KBM-7 (cell line): ENCODE data around the gene ENC1.

Source experiments
- DNase-seq: peaks from one replicate; pipeline ENCODE4 v3.0.0-alpha.2; 2015
- in situ Hi-C: fragments of 300-500 bp; cut with MboI; formaldehyde crosslinking; loops from 2 replicates; pipeline ENCODE4 v1.14.3; 2020; ENCODE audit warnings: low sequenced_read_pairs, low pct_unique_long_range_greater_than_20kb, mixed read lengths

ENC1 gene

DNA sequence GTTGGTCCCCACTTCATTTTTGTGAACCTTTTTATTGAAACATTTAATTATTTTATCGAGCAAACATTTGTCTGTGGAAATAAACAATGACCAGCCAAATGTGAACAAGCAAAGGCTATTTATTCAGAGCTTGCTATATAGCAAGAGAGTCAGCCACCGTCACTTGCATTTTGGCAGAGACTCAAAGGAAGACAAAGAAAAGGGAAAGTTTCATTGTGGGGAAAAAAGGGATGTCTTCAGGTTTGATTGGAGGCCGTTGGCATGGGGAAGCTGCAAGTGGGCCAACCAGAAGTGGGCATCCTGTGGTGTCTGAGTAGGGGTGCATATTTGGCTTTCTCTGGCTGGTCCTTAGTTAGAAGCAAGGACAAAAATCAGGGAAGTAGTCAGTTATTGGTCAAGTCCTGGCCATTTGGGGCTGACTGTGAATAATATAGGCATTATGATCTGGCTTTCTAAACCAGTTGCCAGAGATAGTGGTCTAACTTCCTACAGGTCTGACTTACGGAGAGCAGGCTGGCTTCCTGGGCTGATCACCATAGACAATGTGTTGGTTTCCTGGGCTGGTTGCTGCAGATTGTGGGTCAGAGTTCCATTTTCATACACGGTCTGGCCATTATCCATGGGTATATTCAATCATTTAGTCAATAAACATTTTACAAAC is 16.6 kb downstream of the ENC1 start:
- DNase-seq, result no peak
- in situ Hi-C loops, result no loop called here

DNA sequence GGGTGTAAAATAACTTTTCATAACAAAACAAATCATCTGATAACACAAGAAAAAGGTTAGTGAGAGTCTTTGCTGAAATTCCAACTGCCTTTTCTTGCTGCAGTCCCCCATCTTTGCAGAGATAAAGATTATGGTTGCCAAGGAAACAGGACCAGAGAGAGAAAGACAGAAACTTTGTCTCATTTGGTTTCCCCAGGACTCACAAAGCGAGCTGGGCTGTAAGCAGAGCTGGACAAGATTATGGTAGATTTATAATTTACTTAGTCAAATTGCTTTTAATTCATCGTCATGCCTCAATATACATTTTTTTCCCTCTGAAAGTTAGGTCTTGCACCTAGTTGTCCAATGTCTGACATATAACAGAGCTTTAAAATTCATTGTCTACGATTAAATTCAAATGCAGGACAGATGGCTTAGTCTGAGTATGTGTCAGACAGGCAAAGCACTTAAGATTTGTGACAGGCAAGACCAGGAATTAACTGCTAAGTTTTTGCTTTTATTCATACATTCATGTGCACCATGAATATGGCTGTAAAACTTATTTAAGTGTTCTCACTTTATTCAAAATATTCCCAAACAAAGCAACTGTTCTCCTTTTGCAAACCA is 17.4 kb downstream of the ENC1 start:
- no peak for DNase-seq
- in situ Hi-C loops, result no loop called here

DNA sequence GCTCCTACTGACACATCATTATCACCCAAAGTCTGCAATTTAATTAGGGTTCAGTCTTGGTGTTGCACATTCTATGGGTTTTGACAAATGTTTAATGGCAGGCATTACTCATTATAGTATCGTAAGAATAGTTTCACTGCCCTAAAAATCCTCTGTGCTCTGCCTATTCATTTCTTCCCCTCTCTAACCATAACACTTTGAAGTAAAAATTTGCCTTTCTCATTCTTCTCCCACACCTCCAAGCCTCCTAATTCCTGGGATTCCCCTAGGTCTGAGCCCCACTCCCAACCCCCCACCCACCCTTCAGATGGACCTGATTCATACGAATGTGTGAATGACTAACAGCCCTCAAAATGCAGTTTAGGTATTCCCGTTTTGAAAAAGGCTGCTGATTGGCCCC is 18.4 kb downstream of the ENC1 start:
- DNase-seq, result no peak
- in situ Hi-C loops, result no loop called here

DNA sequence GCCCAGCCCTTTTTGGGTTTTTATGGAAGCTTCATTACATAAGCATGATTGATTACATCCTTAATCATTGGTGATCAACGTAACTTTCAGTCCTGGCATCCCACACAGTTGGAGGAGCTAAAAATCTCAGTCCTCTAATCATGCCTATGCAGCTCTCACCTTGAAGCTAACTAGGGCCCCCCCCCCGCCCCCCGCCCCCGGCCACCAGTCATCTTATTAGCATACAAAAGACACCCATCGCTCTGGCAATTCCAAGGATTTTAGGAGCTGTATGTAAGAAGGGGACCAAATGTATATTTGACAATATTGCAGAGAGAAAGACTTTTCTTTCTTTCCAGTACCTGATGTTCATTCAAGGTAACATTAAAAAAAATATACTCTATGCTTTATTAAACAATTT is 19.0 kb downstream of the ENC1 start:
- in situ Hi-C loops, result no loop called here
- no peak for DNase-seq

DNA sequence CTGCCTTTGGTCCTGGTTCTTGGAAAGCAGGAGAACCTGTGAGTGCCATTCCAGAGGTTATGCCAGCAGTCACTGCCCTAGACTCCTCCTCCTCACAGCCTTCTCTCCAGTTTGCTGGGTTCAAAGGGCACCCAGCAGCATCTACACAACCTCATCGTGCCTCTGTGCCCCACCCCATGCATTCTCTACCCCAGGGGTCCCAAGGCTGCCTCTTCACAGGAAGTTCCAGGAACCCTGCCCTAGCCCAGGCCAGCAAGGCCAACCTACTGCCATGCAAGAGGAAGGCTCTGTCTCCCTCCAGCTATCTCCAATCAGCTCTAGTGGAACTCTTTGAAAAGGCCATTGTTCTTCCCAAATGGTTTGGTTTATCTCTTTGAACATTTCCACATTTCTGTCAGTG is 21.2 kb downstream of the ENC1 start:
- DNase-seq, result no peak

DNA sequence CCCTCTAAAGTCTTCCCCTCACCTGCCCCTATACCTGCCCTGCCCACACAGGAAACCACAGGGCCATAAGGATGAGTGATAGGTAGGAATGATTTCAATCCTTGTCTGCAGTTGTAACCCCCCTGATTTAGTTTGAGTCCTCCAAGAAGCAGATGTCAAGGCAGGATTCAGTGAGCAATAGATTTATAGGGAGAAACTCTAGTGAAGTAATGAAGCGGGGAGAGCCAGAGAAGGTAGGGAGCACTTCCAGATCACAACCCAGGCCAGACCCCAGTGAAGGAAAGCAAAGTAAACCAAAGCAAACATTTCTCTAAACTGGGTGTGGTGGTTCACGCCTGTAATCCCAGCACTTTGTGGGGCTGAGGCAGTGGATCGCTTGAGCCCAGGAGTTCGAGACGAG is 22.4 kb downstream of the ENC1 start:
- DNase-seq, result no peak
- in situ Hi-C loops, result no loop called here

More for the DNA sequence above, 21.2 kb downstream of the ENC1 start:
- in situ Hi-C loops, result no loop called here

DNA sequence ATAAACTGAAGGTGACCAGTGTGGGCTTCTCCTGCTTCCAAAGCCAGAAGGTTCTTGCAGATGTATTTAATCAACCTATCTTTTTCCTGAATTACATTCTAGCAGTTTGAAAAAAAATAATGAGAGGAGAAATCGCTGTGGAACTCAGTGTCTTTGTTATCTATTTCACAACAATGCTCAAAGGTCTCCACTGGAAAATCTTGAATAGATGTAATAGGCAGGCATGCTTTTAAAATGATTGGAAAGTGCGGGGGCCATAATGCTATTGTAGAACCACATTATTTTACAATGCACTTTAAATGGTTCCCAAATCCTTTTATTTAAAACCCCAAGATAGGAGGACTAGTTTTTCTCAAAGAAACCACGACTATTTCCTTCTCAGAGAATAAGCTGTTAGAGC is 23.3 kb downstream of the ENC1 start:
- in situ Hi-C loops, result no loop called here
- no peak for DNase-seq

DNA sequence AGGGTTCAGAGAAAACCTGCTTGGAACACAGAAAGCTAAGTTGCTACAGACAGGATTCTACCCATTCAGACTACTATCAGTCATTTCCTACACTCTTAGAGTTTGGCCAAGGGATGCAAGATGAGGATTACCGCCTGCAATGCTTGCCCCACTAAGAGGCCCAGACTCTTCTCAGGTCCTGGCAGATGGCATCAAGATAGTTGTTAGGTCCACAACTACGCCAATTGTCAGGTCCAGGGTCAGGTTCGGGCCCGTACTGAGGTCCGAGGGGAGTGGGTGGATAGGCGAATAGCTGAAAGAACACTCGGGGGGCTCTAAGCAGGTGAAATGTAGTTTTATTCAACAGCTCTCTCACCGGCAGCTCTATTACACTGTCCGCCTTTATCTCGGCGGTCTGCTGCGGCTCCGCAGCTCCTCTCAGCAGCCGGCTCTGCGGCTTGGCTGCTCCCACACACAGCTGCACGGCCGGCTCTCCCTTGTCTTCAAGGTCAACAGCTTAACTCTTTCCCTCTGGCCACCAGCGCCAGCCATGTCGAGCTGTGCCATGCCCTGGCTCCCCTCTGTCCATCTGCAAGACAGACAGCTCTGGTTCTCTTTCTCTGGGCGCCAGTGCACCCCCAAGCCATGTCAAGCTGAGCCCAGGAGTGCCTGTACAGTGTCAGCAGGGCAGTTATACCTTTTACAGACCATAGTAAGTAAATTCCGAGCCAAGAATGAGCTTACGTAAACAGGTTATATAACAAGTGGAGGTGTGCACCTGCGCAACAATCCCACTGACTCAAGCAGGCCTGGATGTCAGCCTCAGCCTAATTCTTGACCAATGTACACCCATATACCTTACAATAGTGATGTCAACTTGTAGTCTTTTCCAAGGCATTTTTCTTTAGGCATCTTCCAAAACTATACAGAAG is 24.0 kb downstream of the ENC1 start:
- DNase-seq, result no peak
- in situ Hi-C loops, result no loop called here

DNA sequence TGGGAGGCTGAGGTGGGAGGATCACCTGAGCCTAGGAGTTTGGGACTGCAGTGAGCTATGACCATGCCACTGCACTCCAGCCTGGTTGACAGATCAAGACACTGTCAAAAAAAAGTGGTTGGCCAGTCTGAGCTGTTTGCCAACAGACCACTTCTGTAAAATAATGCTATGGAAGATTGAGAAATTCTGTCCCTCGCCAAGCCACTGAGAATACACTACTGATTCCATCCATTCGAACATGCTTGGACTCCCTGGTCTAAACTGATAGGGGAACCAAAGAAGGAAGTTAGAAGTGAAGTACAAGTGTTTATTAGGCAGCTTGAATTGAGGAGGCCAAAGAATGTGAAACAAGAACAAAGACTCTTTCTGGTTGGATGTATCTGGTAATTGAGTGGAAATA is 27.2 kb downstream of the ENC1 start:
- in situ Hi-C loops, result no loop called here
- no peak for DNase-seq

DNA sequence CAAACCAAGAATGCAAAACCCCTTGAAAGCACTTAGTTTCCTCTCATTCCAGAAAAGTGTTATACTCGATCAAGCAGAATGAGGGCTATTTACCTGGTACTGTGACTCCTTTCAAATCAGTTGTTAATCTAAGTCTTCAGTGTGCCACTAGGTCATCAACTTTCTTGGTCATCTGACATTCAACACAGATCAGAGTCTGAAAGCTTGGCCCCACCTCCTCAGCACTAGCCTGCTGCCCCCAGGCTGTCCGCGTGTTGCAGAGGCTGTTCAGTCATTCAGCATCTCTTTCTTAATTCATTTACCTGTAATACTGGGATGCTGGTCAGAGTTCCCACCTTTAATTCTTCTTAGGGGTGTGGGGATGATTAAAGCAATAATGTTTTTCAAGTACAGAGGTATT is 28.5 kb downstream of the ENC1 start:
- in situ Hi-C loops, result no loop called here

DNA sequence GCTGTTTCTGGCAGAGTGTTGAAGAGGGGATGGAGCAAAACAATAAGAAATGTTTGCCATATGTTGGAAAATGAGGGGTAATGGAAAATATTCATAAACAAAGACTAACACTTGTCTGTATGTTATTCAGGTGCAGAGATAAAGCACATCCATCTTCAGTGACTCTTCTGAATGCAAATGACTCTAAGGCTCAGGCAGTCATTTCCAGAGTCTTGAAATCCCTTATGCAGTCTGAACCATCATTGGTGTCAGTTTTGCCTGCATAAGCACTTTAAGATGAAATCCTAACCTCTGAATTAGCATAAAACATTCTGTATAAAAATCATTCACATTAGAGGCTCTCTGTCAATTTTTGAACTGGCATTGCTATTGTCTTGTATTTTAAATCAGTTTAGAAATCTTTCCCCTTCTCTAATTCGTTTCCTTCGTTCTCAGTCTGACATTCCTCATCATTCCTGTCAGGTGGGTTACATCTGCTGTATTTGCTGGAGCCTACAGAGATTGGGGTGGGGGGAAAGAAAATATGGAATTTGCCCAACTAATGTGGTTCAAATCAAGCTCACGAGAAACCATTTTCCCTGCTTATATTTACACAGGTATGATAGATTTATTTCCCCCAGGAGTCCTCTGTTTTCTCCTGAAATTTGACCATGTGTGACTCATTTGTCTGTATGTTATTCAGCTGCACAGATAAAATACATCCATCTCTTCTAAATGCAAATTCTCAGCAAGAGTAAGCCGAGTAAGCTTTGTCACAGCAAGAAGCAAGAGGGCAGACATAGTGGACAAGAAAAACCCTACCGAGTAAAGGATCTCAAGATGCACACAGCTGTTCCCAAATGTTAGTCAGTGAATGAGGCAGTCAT is 31.6 kb downstream of the ENC1 start:
- in situ Hi-C loops, result no loop called here
- DNase-seq, result no peak

More for the DNA sequence above, 28.5 kb downstream of the ENC1 start:
- DNase-seq, result no peak

DNA sequence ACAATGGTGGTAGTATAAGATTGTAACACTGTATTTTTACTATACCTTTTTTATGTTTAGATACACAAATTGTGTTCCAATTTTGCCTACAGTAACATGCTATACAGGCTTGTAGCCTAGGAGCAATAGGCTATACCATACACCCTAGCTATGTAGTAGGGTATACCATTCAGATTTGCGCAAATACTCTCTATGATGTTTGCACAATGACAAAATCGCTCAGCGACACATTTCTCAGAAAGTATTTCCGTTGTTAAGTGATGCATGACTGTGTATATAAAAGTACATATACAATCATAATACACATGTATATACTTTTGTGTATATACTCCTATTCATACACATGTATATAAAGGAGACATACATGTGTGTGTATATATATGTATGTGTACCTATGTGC is 34.8 kb downstream of the ENC1 start:
- in situ Hi-C loops, result no loop called here
- DNase-seq, result no peak

DNA sequence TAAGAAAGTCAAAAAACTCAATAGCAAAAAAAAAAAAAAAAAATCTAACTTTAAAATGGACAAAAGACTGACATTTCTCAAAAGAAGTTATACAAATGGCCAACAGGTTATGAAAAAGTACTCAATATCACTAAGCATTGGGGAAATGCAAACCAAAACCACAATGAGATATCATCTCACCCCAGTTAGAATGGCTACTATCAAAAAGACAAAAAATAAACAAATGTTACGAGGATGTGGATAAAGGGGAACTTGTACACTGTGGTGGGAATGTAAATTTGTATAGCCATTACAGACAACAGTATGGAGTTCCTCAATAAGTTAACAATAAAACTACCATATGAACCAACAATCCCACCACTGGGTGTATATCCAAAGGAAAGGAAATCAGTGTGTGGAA is 37.2 kb downstream of the ENC1 start:
- in situ Hi-C loops, result no loop called here
- DNase-seq, result no peak

DNA sequence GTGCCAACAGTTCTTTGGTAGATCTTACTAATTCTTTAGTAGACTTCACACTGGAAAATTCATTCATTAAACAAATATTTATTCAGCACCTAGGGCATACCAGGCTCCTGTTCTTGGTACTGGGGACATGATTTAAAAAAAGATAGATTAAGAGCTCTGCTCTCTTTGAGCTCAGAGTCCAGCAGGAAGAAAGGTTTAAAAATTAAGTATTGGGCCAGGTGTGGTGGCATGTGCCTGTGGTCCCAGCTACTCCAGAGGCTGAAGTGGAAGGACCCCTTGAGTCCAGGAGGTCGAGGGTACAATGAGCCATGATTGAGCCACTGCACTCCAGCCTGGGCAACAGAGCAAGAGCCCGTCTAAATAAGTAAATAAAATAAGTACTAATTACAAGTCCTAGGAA is 41.4 kb downstream of the ENC1 start:
- no peak for DNase-seq
- in situ Hi-C loops, result no loop called here

DNA sequence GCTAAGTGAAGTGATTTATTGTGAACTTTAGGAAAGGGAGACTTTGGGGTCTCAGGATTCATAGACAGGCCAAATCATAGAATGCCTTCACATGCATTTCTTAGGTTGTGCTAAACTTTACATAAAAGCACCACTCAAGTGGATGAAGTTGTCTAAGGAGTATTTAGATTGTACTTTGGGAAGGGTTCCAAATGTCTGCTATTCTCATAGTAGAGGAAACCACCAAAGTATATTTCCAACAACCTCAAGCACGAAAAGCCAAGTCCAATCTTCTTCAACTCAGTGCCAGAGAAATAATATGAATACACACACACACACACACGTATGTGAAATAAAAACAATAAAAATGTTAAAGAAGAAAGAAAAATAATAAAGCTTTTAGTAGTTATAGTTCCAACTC is 41.8 kb downstream of the ENC1 start:
- in situ Hi-C loops, result no loop called here
- no peak for DNase-seq

DNA sequence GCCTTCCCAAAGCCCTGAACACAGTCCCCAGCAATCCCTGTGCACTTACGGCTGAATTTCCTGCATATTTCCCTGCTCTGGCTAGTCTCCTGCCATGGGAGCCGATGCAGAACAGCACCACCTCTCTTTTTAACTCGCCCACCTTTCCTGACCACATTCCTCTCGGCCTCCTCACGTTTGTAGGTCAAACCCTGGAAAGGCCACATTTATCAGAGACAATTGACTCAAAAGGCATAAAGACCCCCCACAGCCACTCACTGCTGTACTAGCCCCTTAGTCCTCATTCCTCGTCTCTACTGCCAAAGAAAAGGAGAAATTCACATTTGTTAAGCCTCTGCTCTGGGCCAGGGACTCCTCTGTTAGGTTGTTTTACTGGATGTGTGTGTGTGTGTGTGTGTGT is 43.6 kb downstream of the ENC1 start:
- in situ Hi-C loops, result no loop called here
- DNase-seq, result no peak

DNA sequence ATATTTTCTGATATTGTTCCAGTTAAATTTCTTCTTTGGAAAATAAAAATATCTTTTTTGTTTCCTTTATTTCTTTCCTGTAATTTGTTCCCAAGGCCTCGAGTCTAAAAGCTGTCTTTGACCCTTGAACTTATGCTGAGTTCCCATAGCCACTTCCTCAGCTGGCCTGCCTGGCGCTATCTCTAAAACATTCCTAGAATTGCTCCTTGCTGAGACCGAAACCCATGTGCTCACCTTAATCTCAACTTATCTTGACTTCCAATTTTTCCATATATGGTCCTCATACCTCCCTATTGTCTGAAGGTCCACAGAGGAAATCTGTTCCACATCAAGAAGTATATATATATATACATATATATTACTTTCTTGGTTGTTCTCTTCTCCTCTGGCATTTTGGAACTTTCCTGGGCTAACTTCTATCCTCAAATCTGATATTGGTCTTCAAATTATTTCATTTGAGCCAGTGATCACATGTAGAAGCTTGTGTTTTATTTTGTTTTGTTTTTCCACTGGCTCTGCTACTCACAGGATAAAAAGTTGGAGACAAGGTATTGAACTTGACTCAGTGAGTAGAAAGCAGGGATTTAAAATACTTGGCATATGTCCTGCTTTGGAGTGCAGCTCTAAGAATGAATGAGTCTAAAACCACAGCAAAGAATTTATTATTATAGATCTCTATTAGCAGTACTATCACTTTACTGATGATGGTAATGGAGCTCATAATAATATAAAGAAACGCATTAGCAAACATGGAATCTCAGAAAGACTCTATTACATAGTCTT is 45.2 kb downstream of the ENC1 start:
- in situ Hi-C loops, result no loop called here
- DNase-seq, result no peak

DNA sequence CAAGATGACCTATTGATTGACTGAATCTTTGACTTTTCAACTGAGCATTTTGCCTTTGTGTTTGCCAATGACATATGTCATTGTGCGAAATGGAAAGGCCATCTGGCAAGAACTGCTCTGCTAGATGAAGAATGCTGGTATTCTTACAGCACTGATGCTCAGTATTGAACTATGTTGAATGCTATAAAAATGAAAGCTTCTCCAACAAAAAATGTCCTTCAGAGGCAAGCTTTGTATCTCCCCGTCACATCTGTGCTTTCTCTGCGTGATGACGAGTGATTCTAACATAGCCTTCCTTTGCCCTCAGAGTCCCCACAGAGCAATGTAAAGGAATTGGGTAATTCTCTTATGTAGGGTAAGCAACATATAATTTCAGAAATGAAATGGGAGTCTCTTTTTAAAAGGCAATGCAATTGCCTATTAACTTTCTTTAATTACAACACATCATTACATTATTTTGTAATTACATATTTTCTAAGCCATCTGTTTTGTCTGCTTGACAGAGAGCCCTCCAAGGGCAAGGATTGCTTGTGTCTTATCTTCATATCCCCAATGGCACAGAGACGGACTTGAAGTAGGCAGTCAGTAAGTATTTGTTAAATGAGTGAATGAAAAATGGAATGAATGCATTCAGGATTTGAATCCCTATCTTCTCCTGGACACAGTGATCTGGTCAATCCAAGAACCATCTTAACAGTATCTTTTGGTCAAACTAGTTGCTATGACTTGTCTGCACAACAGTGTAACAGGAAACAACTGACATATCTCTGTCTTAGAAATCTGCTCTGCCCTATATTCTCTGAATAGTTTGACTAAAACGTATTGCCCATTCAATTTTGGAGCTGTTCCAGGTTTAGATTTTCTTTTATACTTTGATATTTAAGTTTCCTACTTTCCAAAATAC is 46.1 kb downstream of the ENC1 start:
- in situ Hi-C loops, result no loop called here

More for the DNA sequence above, 46.1 kb downstream of the ENC1 start:
- no peak for DNase-seq
